HepG2 (cell line): ENCODE data around the gene RPP25L. TPM values are rescaled to one million over a fixed set of nuclear protein-coding genes. Genes with fewer than 3 reads are reported as not detected.
A peak's percentile ranks its signal among the peaks of the same experiment; 100 is the strongest.

ENCODE experiments used
- AHDC1 ChIP-seq: sonication (generic); formaldehyde crosslinking; IDR thresholded peaks from 2 replicates; pipeline ENCODE4 v1.5.1; 2020; ENCODE audit warnings: mild to moderate bottlenecking, missing genetic modification reagents, borderline replicate concordance
- CCAR2 ChIP-seq: fragments of 200-400 bp; formaldehyde crosslinking; optimal IDR thresholded peaks from 2 replicates; pipeline ENCODE3; 2018; ENCODE audit warnings: low read depth, mild to moderate bottlenecking, low read length, moderate library complexity
- ELK4 ChIP-seq: sonication (generic); formaldehyde crosslinking; IDR thresholded peaks from 2 replicates; pipeline ENCODE4 v1.9.0; 2021; ENCODE audit warnings: missing genetic modification reagents, borderline replicate concordance
- FOXM1 ChIP-seq: sonication (generic); formaldehyde crosslinking; IDR thresholded peaks from 2 replicates; pipeline ENCODE4 v1.5.0; 2020; ENCODE audit warnings: missing genetic modification reagents
- HDAC1 ChIP-seq: sonication (generic); formaldehyde crosslinking; IDR thresholded peaks from 2 replicates; pipeline ENCODE4 v1.5.1; 2020; ENCODE audit warnings: mild to moderate bottlenecking, missing genetic modification reagents
- KLF16 ChIP-seq, 2 experiments: sonication (generic) in 1 of 2; formaldehyde crosslinking in 1 of 2; IDR thresholded peaks; 2 replicates each; pipeline versions ENCODE4 v1.6.1 to v1.8.0; 2016 to 2023; ENCODE audit warnings: missing genetic modification reagents in 2 of 2, missing compliant biosample characterization in 1 of 2
- MAZ ChIP-seq, 2 experiments: sonication (generic) in 1 of 2; formaldehyde crosslinking in 1 of 2; IDR thresholded peaks; 2 replicates each; pipeline versions ENCODE4 v1.5.0 to v1.6.1; 2012 to 2020; ENCODE audit warnings: low read depth in 2 of 2, mild to moderate bottlenecking in 2 of 2, borderline replicate concordance in 1 of 2, improper control_type of control experiment in 1 of 2, low read length in 1 of 2, missing genetic modification reagents in 1 of 2, moderate library complexity in 1 of 2
- NCOR1 ChIP-seq: fragments of 200-600 bp; sonication (generic); IDR thresholded peaks from 2 replicates; pipeline ENCODE4 v1.7.0; 2017; ENCODE audit warnings: antibody characterized with exemption, low read length, borderline replicate concordance
- SMC3 ChIP-seq: IDR thresholded peaks from 2 replicates; pipeline ENCODE4 v1.6.1; 2011; ENCODE audit warnings: low read length, improper control_type of control experiment
- TFAP4 ChIP-seq: sonication (generic); IDR thresholded peaks from 2 replicates; pipeline ENCODE4 v1.6.1; 2016; ENCODE audit warnings: low read depth, borderline replicate concordance
- TP53 ChIP-seq: sonication (generic); formaldehyde crosslinking; conservative IDR thresholded peaks from 2 replicates; pipeline ENCODE4 v1.4.0; 2020; ENCODE audit warnings: missing genetic modification reagents
- ZC3H4 ChIP-seq: sonication (generic); formaldehyde crosslinking; IDR thresholded peaks from 2 replicates; pipeline ENCODE4 v1.4.0; 2020; ENCODE audit warnings: missing genetic modification reagents, borderline replicate concordance
- ZNF562 ChIP-seq: sonication (generic); formaldehyde crosslinking; IDR thresholded peaks from 2 replicates; pipeline ENCODE4 v1.8.0; 2022; ENCODE audit warnings: missing genetic modification reagents, borderline replicate concordance
- ZNF713 ChIP-seq: sonication (generic); formaldehyde crosslinking; IDR thresholded peaks from 2 replicates; pipeline ENCODE4 v1.4.0; 2020; ENCODE audit warnings: mild to moderate bottlenecking, missing genetic modification reagents
- ZNF766 ChIP-seq: sonication (generic); formaldehyde crosslinking; IDR thresholded peaks from 2 replicates; pipeline ENCODE4 v1.5.0; 2020; ENCODE audit warnings: missing genetic modification reagents, borderline replicate concordance
- ZNF772 ChIP-seq: sonication (generic); formaldehyde crosslinking; IDR thresholded peaks from 2 replicates; pipeline ENCODE4 v1.5.0; 2020; ENCODE audit warnings: mild to moderate bottlenecking, missing genetic modification reagents
- ZNF781 ChIP-seq: sonication (generic); formaldehyde crosslinking; IDR thresholded peaks from 2 replicates; pipeline ENCODE4 v1.5.1; 2020; ENCODE audit warnings: borderline replicate concordance, mild to moderate bottlenecking, missing genetic modification reagents; ENCODE audit errors: not compliant biosample characterization
- ZUFSP ChIP-seq: sonication (generic); formaldehyde crosslinking; IDR thresholded peaks from 2 replicates; pipeline ENCODE4 v1.9.0; 2021; ENCODE audit warnings: missing genetic modification reagents, mild to moderate bottlenecking, borderline replicate concordance
- polyA plus RNA-seq, 8 experiments: library from polyadenylated mRNA; depleted of rRNA in 3 of 8; stranded (reverse) in 7 of 8; unstranded in 1 of 8; fragments of >200 nt; fragmentation: Illumina TruSeq in 4 of 8; extraction: Trizol in 4 of 8; gene quantifications; 2 replicates each; pipeline versions ENCODE4 v1.2.1 to v1.2.3, GENCODE V29; 2011 to 2016; ENCODE audit warnings: low read depth in 4 of 8, missing spikeins in 1 of 8, mixed read lengths in 1 of 8; ENCODE audit not compliant: insufficient read depth in 1 of 8
- total RNA-seq, 5 experiments: library from RNA; depleted of rRNA; stranded (reverse); fragments of >200 nt; fragmentation: Illumina TruSeq; extraction: Trizol; gene quantifications; 2 replicates each; pipeline ENCODE4 v1.2.3, GENCODE V29; 2016; ENCODE audit warnings: low read depth in 1 of 5

RPP25L gene
- total and polyA plus RNA-seq, 2 of the 13 experiments (the other 11 are each of a cell fraction or from before 2014, with no cell fraction given), result 24.5 to 27.3 TPM

GRCh38 chr9:34611811-34612787 is at the start of gene RPP25L (continued):
- no peak for TF ChIP-seq MAZ (IDR thresholded peaks at IDR 0.05; ENCODE audit: borderline replicate concordance, low read depth, low read length)
- TF ChIP-seq MAZ (CRISPR knock-in tag; IDR thresholded peaks at IDR 0.05; ENCODE audit: low read depth), result peak; percentile 67
- 0 out of 2 replicates have a peak, but pooled peaks have one; percentile 8 for TF ChIP-seq AHDC1 (CRISPR knock-in tag)
- TF ChIP-seq TFAP4, result no peak
- no peak for TF ChIP-seq ZUFSP
- TF ChIP-seq HDAC1, result peak; percentile 42; the same call in 1 of the 2 replicates
- TF ChIP-seq FOXM1 (CRISPR knock-in tag), result no peak
- no peak for TF ChIP-seq ZNF562 (CRISPR knock-in tag)
- TF ChIP-seq ZNF766 (CRISPR knock-in tag), result no peak
- no peak for TF ChIP-seq TP53
- no peak for TF ChIP-seq ZNF713 (CRISPR knock-in tag)
- TF ChIP-seq ZNF781 (CRISPR knock-in tag), result no peak
- TF ChIP-seq CCAR2, result no peak
- TF ChIP-seq SMC3, result no peak
- TF ChIP-seq ELK4, result no peak
- no peak for TF ChIP-seq NCOR1
- TF ChIP-seq ZNF772 (CRISPR knock-in tag), result peak; percentile 53; the same call in 1 of the 2 replicates
- TF ChIP-seq KLF16 (CRISPR knock-in tag; IDR thresholded peaks at IDR 0.05), result peak in 1 of 2 experiments; percentile 75; a peak in 2 of 4 replicates
- no peak for TF ChIP-seq ZC3H4 (CRISPR knock-in tag)
